Subcutaneous adipose tissue (tissue), 4 donors: ENCODE results near the gene TWIST2. TPM values are rescaled to one million over a fixed set of nuclear protein-coding genes. Genes with fewer than 3 reads are reported as not detected.

Source experiments
- CTCF ChIP-seq: fragments of 450-650 bp; IDR thresholded peaks from one replicate; pipeline ENCODE4 v1.5.1; 2016; ENCODE audit warnings: low read depth, mild to moderate bottlenecking, control low read depth, antibody characterized with exemption, moderate library complexity
- total RNA-seq, 4 donors: library from RNA; depleted of rRNA; stranded (reverse); fragments of >200 nt; gene quantifications; one replicate each; pipeline ENCODE4 v1.1.0, GENCODE V29; 2016

TWIST2 gene
- total RNA-seq, 4 donors from 2014 or later, result 90.8 to 282 (median 125) TPM

- TF ChIP-seq CTCF, result no peak
These were observed 82.3 kb downstream of the TWIST2 start for GRCh38 chr2:238930216-238930615.

- TF ChIP-seq CTCF, result no peak
These were observed 88.5 kb downstream of the TWIST2 start for GRCh38 chr2:238936162-238937052.

- no peak for TF ChIP-seq CTCF
These were observed 90.1 kb downstream of the TWIST2 start for GRCh38 chr2:238938003-238938400.

GRCh38 chr2:238938401-238939055 is 90.6 kb downstream of the TWIST2 start:
- TF ChIP-seq CTCF, result no peak

GRCh38 chr2:238939074-238939473 is 91.2 kb downstream of the TWIST2 start:
- no peak for TF ChIP-seq CTCF

- no peak for TF ChIP-seq CTCF
These were observed 91.9 kb downstream of the TWIST2 start for GRCh38 chr2:238939521-238940403.

GRCh38 chr2:238940806-238941205 is 92.9 kb downstream of the TWIST2 start:
- no peak for TF ChIP-seq CTCF
